ENCODE results near the gene MRPS18A. TPM values are rescaled to one million over a fixed set of nuclear protein-coding genes. Genes with fewer than 3 reads are reported as not detected.

MRPS18A gene
- total and polyA plus RNA-seq, 2 donors (not counting 3 experiments of a cell fraction or from before 2014, with no cell fraction given), result 39.8 to 83.8 TPM

DNA sequence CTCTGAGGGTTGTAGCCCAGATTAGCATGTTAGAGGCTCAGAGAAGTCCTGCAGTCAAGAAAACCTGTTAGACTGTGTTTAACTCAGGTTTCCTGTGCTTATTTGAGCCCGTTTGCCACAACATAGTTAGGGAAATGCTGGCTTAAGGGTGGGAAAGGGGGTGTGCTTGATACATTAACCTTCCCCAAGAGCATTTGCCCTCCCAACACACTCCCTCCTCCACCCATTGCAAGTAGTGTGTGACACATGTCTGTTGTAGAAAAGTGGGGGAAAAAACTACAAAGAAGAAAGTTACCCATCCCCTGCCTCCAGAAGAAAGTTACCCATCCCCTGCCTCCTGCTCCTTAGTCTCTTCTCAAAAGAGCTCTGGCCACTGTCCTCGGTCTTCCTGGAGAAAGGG is 36.8 kb upstream of the MRPS18A start:
- Histone ChIP-seq H3K9ac (replicated peaks; ENCODE audit: extremely low read depth, insufficient read depth, low read length) (no peak overlapping the region), H3K27ac (ENCODE audit: insufficient read depth, low read depth, low read length) (no peak overlapping the region), H3K9me1 (replicated peaks; ENCODE audit: control insufficient read depth, extremely low read depth, insufficient read depth, low read length) (no peaks in the 10 kb centered on the region), H3K4me2 (ENCODE audit: insufficient read depth, low read length) (no peak overlapping the region), H3K4me3 (replicated peaks in 1 of 3; ENCODE audit: insufficient read depth in 1 of 3, low read depth in 1 of 3, low read length in 3 of 3) (no peak overlapping the region), H3K4me1 (ENCODE audit: control insufficient read depth, extremely low read depth, insufficient read depth, low read length) (no peaks in the 10 kb centered on the region), H3K9me3 (replicated peaks; ENCODE audit: control insufficient read depth, insufficient read depth, low read length) (no peaks in the 10 kb centered on the region), H3K79me2 (ENCODE audit: control insufficient read depth, insufficient read depth, low read length) (no peaks in the 10 kb centered on the region), H2AFZ (ENCODE audit: low read depth, low read length) (no peak overlapping the region), H3K27me3 (ENCODE audit: control insufficient read depth in 2 of 2, insufficient read depth in 2 of 2, low read length in 2 of 2) (no peaks in the 10 kb centered on the region), H3K36me3 (ENCODE audit: control insufficient read depth in 2 of 2, extremely low read depth in 1 of 2, insufficient read depth in 2 of 2, low read length in 2 of 2) (no peaks in the 10 kb centered on the region), H4K20me1 (replicated peaks; ENCODE audit: control insufficient read depth, extremely low read depth, insufficient read depth, low read length) (no peaks in the 10 kb centered on the region)
- no TSS peak for BruUV-seq (replicated peaks)
- intact Hi-C loops (cut with micrococcal nuclease) (loop anchor here (1.0 to 2.0 kb wide), 2 partner anchors 34 to 350 kb away; no protein-coding TSS in a partner anchor), dilution Hi-C loops (cut with MboI; ENCODE audit: extremely low pct_ligation_motif_present, low sequenced_read_pairs) (no loop called here)
- POLR2A ChIA-PET, result no interaction called here
- CTCF ChIA-PET, result interaction anchor here (0.8 to 4.9 kb wide), 12 partner anchors 10 to 355 kb away, joined by 3 to 48 read pairs (median 4); partner anchors contain the start of gene VEGFA
- DNase-seq (ENCODE audit: low read depth, low spot score) (no peak), FAIRE-seq (no peak)
- TF ChIP-seq POLR2AphosphoS5 (IDR thresholded peaks at IDR 0.05; ENCODE audit: insufficient read depth, low read depth, low read length), result no peak
- TF ChIP-seq, protein P1, sequence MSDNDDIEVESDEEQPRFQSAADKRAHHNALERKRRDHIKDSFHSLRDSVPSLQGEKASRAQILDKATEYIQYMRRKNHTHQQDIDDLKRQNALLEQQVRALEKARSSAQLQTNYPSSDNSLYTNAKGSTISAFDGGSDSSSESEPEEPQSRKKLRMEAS (IDR thresholded peaks at IDR 0.05; ENCODE audit: insufficient read depth, insufficient read length), result no peak
- TF ChIP-seq MYC (IDR thresholded peaks at IDR 0.05; ENCODE audit: low read depth, low read length), result no peak
- TF ChIP-seq GATA2 (IDR thresholded peaks at IDR 0.05; ENCODE audit: insufficient read depth, insufficient read length, low read depth, low read length), result no peak
- no peak for TF ChIP-seq FOS (IDR thresholded peaks at IDR 0.05; ENCODE audit: borderline replicate concordance, insufficient read depth, low read length)
- TF ChIP-seq EZH2 (IDR thresholded peaks at IDR 0.05; ENCODE audit: borderline replicate concordance, low read depth, low read length, severe bottlenecking), result no peak
- TF ChIP-seq, protein P2, sequence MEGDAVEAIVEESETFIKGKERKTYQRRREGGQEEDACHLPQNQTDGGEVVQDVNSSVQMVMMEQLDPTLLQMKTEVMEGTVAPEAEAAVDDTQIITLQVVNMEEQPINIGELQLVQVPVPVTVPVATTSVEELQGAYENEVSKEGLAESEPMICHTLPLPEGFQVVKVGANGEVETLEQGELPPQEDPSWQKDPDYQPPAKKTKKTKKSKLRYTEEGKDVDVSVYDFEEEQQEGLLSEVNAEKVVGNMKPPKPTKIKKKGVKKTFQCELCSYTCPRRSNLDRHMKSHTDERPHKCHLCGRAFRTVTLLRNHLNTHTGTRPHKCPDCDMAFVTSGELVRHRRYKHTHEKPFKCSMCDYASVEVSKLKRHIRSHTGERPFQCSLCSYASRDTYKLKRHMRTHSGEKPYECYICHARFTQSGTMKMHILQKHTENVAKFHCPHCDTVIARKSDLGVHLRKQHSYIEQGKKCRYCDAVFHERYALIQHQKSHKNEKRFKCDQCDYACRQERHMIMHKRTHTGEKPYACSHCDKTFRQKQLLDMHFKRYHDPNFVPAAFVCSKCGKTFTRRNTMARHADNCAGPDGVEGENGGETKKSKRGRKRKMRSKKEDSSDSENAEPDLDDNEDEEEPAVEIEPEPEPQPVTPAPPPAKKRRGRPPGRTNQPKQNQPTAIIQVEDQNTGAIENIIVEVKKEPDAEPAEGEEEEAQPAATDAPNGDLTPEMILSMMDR (IDR thresholded peaks at IDR 0.05; ENCODE audit: extremely low read depth in 1 of 2, insufficient read depth in 1 of 2, low read depth in 1 of 2, low read length in 2 of 2), result no peak
- no peak for TF ChIP-seq POLR2A (IDR thresholded peaks at IDR 0.05; ENCODE audit: low read depth, low read length)
- TF ChIP-seq JUN (IDR thresholded peaks at IDR 0.05; ENCODE audit: borderline replicate concordance, insufficient read depth, insufficient read length, low read depth), result no peak
